Esophagus muscularis mucosa (tissue), 4 donors: Measurements from ENCODE around the gene MDFIC.

Experiments
- CTCF ChIP-seq, 3 experiments: fragments of 200-600 bp in 2 of 3; fragments of 450-650 bp in 1 of 3; sonication (generic) in 2 of 3; IDR thresholded peaks; one replicate each; pipeline ENCODE4 v1.5.1; 2017 to 2019; ENCODE audit warnings: antibody characterized with exemption in 3 of 3, mild to moderate bottlenecking in 2 of 3, moderate library complexity in 1 of 3
- EP300 ChIP-seq: sonication (generic); formaldehyde crosslinking; IDR thresholded peaks from one replicate; pipeline ENCODE4 v1.6.1; 2017; ENCODE audit warnings: antibody characterized with exemption
- POLR2A ChIP-seq: fragments of 450-650 bp; IDR thresholded peaks from one replicate; pipeline ENCODE4 v1.6.1; 2017; ENCODE audit warnings: antibody characterized with exemption, moderate library complexity, mild to moderate bottlenecking, low read depth
- POLR2AphosphoS5 ChIP-seq, 2 donors: sonication (generic); formaldehyde crosslinking; IDR thresholded peaks; one replicate each; pipeline ENCODE4 v1.6.1; 2017; ENCODE audit warnings: antibody characterized with exemption in 2 of 2

GRCh38 chr7:114874170-114874569 is 47.7 kb upstream of the MDFIC start:
- TF ChIP-seq CTCF (IDR thresholded peaks at IDR 0.05) (no peak), POLR2A (no peak), EP300 (no peak), POLR2AphosphoS5 (IDR thresholded peaks at IDR 0.05) (no peak)
